K562 (cell line): ENCODE results near the gene DHX35. TPM values are rescaled to one million over a fixed set of nuclear protein-coding genes. Genes with fewer than 3 reads are reported as not detected.

Source experiments
- ADNP ChIP-seq: fragments of 200-800 bp; sonication (Bioruptor generic); IDR thresholded peaks from 2 replicates; pipeline ENCODE4 v1.6.1; 2016; ENCODE audit warnings: missing genetic modification characterization, missing compliant biosample characterization
- FOXM1 ChIP-seq, 2 experiments: fragments of 450-650 bp in 1 of 2; sonication (generic) in 1 of 2; formaldehyde crosslinking in 1 of 2; IDR thresholded peaks; 2 replicates each; pipeline versions ENCODE4 v1.6.1 to v1.9.0; 2017 to 2022; ENCODE audit warnings: low read depth in 2 of 2, mild to moderate bottlenecking in 2 of 2, missing genetic modification reagents in 1 of 2, moderate library complexity in 1 of 2
- GATA2 ChIP-seq: sonication (generic); formaldehyde crosslinking; IDR thresholded peaks from 2 replicates; pipeline ENCODE4 v1.4.0; 2020; ENCODE audit warnings: mild to moderate bottlenecking, missing genetic modification reagents
- NELFE ChIP-seq: IDR thresholded peaks from 2 replicates; pipeline ENCODE4 v1.6.1; 2011; ENCODE audit warnings: mild to moderate bottlenecking; ENCODE audit not compliant: insufficient read depth, insufficient read length
- RBM22 ChIP-seq: fragments of 200-400 bp; formaldehyde crosslinking; IDR thresholded peaks from 2 replicates; pipeline ENCODE4 v1.6.1; 2018; ENCODE audit warnings: low read length, low read depth; ENCODE audit not compliant: poor library complexity, severe bottlenecking
- TAF1 ChIP-seq: IDR thresholded peaks from 2 replicates; pipeline ENCODE4 v1.6.1; 2011; ENCODE audit warnings: mild to moderate bottlenecking, low read length, moderate library complexity; ENCODE audit not compliant: insufficient read depth, control insufficient read depth, severe bottlenecking; ENCODE audit errors: extremely low read depth
- TBL1XR1 ChIP-seq, 2 experiments: IDR thresholded peaks; 2 replicates each; pipeline ENCODE4 v1.6.1; 2012; ENCODE audit warnings: improper control_type of control experiment in 2 of 2, low read length in 2 of 2, mild to moderate bottlenecking in 1 of 2
- TEAD4 ChIP-seq, 2 experiments: sonication (generic) in 1 of 2; formaldehyde crosslinking in 1 of 2; IDR thresholded peaks; 2 replicates each; pipeline versions ENCODE4 v1.6.1 to v1.8.0; 2012 to 2022; ENCODE audit warnings: borderline replicate concordance in 1 of 2, inconsistent platforms in 1 of 2, low read length in 1 of 2, mild to moderate bottlenecking in 1 of 2, missing genetic modification reagents in 1 of 2
- YY1 ChIP-seq, 3 experiments: IDR thresholded peaks; 2 replicates each; pipeline ENCODE4 v1.6.1; 2011; ENCODE audit warnings: low read length in 2 of 3, mild to moderate bottlenecking in 2 of 3, moderate library complexity in 2 of 3, borderline replicate concordance in 1 of 3, control low read depth in 1 of 3, low read depth in 1 of 3; ENCODE audit not compliant: insufficient read depth in 3 of 3, insufficient replicate concordance in 2 of 3, control insufficient read depth in 1 of 3, insufficient read length in 1 of 3; ENCODE audit errors: extremely low read depth in 1 of 3
- ZNF282 ChIP-seq: sonication (generic); formaldehyde crosslinking; IDR thresholded peaks from 2 replicates; pipeline ENCODE4 v1.8.1; 2023; ENCODE audit warnings: missing genetic modification reagents
- ZNF75A ChIP-seq: fragments of 450-650 bp; formaldehyde crosslinking; IDR thresholded peaks from 2 replicates; pipeline ENCODE4 v1.4.0; 2020; ENCODE audit warnings: mild to moderate bottlenecking
- ZNF778 ChIP-seq: fragments of 450-650 bp; formaldehyde crosslinking; IDR thresholded peaks from 2 replicates; pipeline ENCODE4 v1.4.0; 2020; ENCODE audit warnings: mild to moderate bottlenecking, moderate library complexity
- polyA plus RNA-seq, 8 experiments: library from polyadenylated mRNA; depleted of rRNA in 4 of 8; stranded (reverse) in 5 of 8; unstranded in 3 of 8; fragments of >200 nt; fragmentation: Nextera tagmentation in 2 of 8; fragmentation: Illumina TruSeq in 1 of 8; extraction: Ambion mirVana in 2 of 8; extraction: Trizol in 1 of 8; gene quantifications; 2 replicates each; pipeline versions ENCODE4 v1.2.1 to v1.2.3, GENCODE V29; 2011 to 2014; ENCODE audit warnings: inconsistent platforms in 1 of 8, missing spikeins in 1 of 8
- total RNA-seq, 7 experiments: library from RNA; depleted of rRNA in 6 of 7; stranded (reverse); fragments of >200 nt in 6 of 7; fragmentation: Illumina TruSeq in 2 of 7; extraction: Trizol in 2 of 7; gene quantifications; 2 replicates each; pipeline versions ENCODE4 v1.2.1 to v1.2.3, GENCODE V29; 2011 to 2021; ENCODE audit warnings: low replicate concordance in 1 of 7
- TF ChIP-seq, protein P1 (sequence below): fragments of 450-650 bp; IDR thresholded peaks from 2 replicates; pipeline ENCODE4 v1.6.1; 2017; ENCODE audit warnings: antibody characterized with exemption, mild to moderate bottlenecking
- TF ChIP-seq, protein P2 (sequence below): fragments of 450-650 bp; formaldehyde crosslinking; IDR thresholded peaks from 2 replicates; pipeline ENCODE4 v1.4.0; 2020; ENCODE audit warnings: mild to moderate bottlenecking, moderate library complexity
- TF ChIP-seq, protein P3 (sequence below): fragments of 250-450 bp; sonication (Bioruptor Pico); IDR thresholded peaks from 2 replicates; pipeline ENCODE4 v1.8.0; 2022; ENCODE audit warnings: inconsistent platforms, mild to moderate bottlenecking, moderate library complexity, borderline replicate concordance
- TF ChIP-seq, protein P4 (sequence below): sonication (generic); formaldehyde crosslinking; IDR thresholded peaks from 2 replicates; pipeline ENCODE4 v1.8.0; 2023; ENCODE audit warnings: mild to moderate bottlenecking, missing genetic modification reagents

DHX35 gene
- total and polyA plus RNA-seq, 9 of the 15 experiments (the other 6 are each of a cell fraction or from before 2014, with no cell fraction given): 6.5 to 25.6 (median 16.9) TPM

DNA sequence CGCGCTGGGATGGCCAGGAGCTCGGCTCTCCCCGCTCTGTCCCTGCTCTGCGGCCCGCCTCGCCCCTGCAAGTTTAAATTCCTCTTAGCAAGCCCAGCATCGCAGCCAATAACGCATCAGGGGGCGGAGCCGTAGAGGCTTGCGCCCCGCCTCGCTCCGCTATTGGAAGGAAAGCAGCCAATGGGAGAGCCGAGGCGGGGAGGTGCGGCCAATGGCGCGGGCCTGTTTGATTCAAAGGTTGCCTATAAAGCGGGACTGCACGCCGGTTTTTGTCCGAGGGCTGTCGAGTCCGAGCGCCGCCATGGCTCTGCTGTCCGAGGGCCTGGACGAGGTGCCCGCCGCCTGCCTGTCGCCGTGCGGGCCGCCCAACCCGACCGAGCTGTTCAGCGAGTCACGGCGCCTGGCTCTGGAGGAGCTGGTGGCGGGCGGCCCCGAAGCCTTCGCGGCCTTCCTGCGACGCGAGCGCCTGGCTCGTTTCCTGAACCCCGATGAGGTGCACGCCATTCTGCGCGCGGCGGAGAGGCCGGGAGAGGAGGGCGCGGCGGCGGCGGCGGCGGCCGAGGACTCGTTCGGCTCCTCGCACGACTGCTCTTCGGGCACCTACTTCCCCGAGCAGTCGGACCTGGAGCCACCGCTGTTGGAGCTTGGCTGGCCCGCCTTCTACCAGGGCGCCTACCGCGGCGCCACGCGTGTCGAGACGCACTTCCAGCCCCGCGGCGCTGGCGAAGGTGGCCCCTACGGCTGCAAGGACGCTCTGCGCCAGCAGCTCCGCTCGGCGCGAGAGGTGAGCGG lies 35.8 kb upstream of the DHX35 start, which contains the start of gene FAM83D (continued):
- TF ChIP-seq, protein P1, sequence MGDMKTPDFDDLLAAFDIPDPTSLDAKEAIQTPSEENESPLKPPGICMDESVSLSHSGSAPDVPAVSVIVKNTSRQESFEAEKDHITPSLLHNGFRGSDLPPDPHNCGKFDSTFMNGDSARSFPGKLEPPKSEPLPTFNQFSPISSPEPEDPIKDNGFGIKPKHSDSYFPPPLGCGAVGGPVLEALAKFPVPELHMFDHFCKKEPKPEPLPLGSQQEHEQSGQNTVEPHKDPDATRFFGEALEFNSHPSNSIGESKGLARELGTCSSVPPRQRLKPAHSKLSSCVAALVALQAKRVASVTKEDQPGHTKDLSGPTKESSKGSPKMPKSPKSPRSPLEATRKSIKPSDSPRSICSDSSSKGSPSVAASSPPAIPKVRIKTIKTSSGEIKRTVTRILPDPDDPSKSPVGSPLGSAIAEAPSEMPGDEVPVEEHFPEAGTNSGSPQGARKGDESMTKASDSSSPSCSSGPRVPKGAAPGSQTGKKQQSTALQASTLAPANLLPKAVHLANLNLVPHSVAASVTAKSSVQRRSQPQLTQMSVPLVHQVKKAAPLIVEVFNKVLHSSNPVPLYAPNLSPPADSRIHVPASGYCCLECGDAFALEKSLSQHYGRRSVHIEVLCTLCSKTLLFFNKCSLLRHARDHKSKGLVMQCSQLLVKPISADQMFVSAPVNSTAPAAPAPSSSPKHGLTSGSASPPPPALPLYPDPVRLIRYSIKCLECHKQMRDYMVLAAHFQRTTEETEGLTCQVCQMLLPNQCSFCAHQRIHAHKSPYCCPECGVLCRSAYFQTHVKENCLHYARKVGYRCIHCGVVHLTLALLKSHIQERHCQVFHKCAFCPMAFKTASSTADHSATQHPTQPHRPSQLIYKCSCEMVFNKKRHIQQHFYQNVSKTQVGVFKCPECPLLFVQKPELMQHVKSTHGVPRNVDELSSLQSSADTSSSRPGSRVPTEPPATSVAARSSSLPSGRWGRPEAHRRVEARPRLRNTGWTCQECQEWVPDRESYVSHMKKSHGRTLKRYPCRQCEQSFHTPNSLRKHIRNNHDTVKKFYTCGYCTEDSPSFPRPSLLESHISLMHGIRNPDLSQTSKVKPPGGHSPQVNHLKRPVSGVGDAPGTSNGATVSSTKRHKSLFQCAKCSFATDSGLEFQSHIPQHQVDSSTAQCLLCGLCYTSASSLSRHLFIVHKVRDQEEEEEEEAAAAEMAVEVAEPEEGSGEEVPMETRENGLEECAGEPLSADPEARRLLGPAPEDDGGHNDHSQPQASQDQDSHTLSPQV: 0 out of 2 replicates have a peak, but pooled peaks have one; percentile 26
- no peak; a peak in 1 of 4 replicates for TF ChIP-seq TBL1XR1 (IDR thresholded peaks at IDR 0.05; ENCODE audit: low read length in 2 of 2)
- peak; percentile 97 for TF ChIP-seq RBM22
- TF ChIP-seq, protein P2, sequence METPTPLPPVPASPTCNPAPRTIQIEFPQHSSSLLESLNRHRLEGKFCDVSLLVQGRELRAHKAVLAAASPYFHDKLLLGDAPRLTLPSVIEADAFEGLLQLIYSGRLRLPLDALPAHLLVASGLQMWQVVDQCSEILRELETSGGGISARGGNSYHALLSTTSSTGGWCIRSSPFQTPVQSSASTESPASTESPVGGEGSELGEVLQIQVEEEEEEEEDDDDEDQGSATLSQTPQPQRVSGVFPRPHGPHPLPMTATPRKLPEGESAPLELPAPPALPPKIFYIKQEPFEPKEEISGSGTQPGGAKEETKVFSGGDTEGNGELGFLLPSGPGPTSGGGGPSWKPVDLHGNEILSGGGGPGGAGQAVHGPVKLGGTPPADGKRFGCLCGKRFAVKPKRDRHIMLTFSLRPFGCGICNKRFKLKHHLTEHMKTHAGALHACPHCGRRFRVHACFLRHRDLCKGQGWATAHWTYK: 0 out of 2 replicates have a peak, but pooled peaks have one; percentile 49
- TF ChIP-seq, protein P3, sequence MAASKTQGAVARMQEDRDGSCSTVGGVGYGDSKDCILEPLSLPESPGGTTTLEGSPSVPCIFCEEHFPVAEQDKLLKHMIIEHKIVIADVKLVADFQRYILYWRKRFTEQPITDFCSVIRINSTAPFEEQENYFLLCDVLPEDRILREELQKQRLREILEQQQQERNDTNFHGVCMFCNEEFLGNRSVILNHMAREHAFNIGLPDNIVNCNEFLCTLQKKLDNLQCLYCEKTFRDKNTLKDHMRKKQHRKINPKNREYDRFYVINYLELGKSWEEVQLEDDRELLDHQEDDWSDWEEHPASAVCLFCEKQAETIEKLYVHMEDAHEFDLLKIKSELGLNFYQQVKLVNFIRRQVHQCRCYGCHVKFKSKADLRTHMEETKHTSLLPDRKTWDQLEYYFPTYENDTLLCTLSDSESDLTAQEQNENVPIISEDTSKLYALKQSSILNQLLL (CRISPR knock-in tag): no peak
- TF ChIP-seq, protein P4, sequence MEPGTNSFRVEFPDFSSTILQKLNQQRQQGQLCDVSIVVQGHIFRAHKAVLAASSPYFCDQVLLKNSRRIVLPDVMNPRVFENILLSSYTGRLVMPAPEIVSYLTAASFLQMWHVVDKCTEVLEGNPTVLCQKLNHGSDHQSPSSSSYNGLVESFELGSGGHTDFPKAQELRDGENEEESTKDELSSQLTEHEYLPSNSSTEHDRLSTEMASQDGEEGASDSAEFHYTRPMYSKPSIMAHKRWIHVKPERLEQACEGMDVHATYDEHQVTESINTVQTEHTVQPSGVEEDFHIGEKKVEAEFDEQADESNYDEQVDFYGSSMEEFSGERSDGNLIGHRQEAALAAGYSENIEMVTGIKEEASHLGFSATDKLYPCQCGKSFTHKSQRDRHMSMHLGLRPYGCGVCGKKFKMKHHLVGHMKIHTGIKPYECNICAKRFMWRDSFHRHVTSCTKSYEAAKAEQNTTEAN (CRISPR knock-in tag): peak; percentile 64; the same call in 1 of the 2 replicates
- TF ChIP-seq ZNF778 (CRISPR knock-in tag): no peak
- 0 out of 2 replicates have a peak, but pooled peaks have one; percentile 58 for TF ChIP-seq ZNF282 (CRISPR knock-in tag)
- no peak for TF ChIP-seq ADNP (tag)
- no peak for TF ChIP-seq ZNF75A
- TF ChIP-seq FOXM1 (IDR thresholded peaks at IDR 0.05; ENCODE audit: low read depth): peak; percentile 100
- TF ChIP-seq FOXM1 (CRISPR knock-in tag; IDR thresholded peaks at IDR 0.05; ENCODE audit: low read depth): peak; percentile 100
- TF ChIP-seq YY1 (IDR thresholded peaks at IDR 0.05; ENCODE audit: borderline replicate concordance in 1 of 3, control insufficient read depth in 1 of 3, extremely low read depth in 1 of 3, insufficient read depth in 3 of 3, insufficient read length in 1 of 3, insufficient replicate concordance in 2 of 3, low read depth in 1 of 3, low read length in 2 of 3): peak; percentile 48 to 86 (median 81)
- TF ChIP-seq GATA2: no peak
- TF ChIP-seq NELFE: peak; percentile 77
- TF ChIP-seq TEAD4 (IDR thresholded peaks at IDR 0.05; ENCODE audit: low read length): peak; percentile 38; the same call in 1 of the 2 replicates
- TF ChIP-seq TEAD4 (CRISPR knock-in tag; IDR thresholded peaks at IDR 0.05; ENCODE audit: borderline replicate concordance): no peak
- TF ChIP-seq TAF1: peak; percentile 79
